Right kidney (tissue), 1 donor: ENCODE data around the gene HOXC10.

Source experiments
- DNase-seq: peaks from one replicate; pipeline ENCODE4 v3.0.0-alpha.2; 2016

HOXC10 gene

DNA sequence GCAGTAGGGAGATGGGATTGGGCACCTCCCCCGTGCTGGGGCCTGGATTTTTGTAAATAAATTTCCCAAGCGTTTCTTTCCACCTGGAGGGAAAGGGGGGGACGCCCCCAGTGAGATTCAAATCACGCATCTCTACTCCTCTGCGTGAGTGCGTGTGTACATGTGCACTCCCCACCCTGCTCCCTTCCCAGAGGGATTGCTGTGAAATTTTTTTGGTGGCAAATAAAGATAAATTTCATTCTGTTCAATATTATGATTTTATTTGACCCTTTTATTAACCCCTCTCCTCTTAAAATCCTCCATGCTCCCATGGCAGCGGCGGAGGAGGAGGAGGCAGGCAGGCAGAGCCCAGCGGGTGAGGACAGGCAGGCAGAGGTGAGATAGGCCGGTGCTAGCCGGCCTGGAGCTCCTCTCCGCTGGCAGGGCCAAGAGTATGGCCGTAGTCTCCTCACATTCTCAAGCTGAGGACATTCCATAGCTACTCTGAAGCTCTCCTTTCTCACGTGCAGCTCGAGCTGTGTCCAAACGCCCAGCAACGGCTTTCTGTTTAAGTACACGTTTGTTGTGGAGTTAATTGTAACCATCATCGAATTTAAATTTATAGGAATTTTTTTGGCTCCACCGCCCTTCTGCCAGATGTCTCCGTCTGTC lies 8.6 kb upstream of the HOXC10 start:
- DNase-seq, result no peak

DNA sequence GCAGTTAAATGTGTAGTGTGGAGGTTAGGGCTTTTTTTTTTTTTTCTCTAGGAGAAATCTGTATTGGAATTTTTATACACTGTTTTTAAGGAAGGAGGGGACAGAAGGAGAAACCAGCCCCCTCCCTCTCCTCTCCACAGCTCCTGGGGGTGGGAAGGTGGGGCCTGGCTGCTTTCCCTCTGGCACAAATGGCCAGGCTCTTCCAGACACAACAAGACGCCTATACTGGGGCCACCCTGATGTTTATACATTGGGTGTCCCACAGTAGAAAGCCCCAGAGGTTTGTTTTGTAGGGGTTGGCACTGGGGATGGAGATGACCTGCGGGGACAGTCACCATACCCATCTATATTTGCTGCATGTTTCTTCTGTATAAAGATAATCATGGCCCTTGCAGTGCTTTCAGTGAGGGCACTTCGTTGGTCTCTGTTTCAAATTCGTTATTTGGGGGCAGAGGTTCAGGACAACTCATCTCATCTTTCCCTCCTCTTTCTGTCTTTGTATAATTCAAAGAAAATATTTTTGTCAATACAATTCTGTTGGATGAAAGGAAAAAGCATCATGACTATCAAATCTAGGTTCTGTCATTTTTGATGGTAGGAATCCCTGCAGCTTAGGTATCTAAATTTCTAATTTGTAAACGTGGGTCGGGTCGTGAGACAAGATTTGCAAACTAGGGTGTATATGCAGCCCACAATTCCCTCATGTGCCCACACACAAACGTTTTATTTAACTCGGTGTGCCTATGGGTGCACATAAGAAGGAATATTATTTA lies 7.9 kb upstream of the HOXC10 start:
- DNase-seq, result no peak

DNA sequence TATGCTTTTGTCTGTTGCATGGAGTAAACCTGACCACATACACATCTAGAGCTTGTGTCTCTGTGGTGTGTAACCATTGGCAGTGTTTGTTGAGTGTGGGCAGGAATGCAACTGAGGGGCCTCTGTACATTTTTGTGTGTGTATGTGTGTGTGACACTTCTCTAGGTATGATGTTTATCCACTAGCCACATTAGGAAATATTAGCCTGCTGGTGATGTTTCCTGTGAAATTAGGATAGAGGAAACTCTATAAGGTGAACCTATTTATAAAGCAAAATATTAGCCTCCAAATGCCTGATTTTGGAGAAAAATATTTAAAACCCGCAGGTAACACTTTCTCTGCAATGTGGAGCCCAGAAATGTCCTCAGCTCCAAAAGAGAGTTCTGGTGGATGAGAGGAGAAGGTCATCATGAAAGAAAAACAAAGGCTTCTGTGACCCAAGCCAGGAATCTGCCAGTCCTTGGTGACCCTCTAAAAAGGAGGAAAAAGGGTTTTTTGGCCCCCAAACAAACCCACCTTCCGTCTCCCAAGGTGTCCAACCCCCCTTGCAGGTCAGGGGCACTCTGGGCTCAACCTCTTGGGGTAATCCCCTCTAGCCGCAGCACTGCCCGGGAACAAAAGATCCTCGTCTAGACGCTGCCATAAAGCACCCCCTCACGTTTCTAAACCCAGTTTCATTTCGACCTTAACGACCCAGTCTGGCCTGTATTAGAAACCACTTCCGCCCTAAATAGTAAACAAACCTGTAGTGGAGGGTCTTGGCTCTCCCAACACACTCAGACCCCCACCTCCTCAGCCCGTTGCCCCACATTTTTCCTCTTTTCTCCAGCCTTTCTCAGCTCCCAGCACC lies 7.1 kb upstream of the HOXC10 start:
- DNase-seq, result no peak

DNA sequence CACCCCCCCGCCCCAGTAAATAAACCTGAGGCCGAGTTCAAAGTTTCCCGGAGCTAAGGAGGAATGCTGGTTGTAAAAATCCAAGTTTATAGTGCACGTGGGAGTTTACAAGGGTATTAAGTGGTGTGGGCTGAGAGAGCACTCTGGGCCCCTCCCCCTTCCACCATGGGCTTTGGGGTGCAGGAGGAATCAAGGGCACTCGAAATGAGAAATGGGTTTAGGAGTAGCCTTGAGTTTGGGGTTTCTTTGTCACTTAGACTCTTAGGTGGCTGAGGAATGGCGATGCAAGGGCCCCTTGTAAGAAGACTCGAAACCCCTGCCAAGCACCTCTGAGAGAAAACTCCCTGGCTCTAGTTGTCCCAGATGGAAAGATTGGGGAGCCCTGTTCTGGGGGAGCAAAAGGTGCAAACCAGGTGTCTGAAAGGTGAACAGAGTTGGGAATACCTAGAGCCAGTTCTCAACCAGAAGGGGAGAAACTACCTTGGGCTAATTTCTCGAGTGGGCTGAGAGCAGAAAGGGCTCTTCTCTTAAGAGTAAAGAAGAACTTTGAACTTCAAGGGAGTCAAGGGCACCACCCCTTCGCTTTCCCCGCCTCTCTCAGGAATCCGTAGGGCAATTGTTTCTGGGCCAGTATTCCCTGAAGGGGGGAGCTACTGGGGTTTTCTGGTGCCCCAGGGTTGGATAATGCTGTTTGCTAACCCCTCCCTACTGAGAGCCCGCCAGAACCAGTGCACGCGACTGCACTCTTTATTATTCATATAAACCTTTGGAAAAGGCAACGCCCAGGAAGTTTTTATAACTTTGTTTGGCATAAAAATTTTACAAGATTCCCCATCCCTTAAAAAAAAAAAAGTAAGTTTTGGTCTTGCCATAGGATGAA lies 6.2 kb upstream of the HOXC10 start:
- no peak for DNase-seq

DNA sequence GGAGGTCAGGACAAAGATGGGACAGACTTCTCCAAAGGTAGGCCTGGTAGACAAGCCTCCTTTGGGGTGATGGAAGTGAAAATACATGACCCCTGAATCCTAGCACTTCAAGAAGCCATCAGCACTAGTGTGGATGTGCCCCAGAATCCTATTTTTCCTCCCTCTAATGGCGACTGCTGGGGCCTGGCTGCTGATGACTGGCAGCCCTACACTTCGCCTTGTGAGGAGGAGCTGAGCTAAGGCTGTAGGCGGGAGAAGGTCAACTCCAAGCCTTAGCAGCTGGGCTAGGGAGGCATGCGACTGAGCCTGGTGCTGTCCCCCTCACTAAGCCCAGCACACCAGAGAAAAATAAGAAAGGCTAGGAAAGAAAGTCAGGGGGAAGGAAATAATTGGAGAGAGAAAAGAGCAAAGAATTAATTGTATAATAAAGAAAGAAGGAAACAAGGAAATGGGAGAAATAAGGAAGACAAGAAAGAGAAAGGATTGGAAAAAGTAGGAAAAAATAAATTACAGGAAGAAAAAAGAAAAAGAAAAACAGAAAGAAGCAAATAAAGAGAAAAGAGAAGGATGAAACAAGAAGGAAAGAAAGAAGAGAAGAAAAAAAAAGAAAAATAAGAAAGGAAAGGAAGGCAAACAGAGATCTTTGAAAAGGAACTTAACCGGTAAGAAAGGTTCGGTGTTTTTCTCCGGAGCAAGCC lies 4.7 kb upstream of the HOXC10 start:
- DNase-seq, result no peak

DNA sequence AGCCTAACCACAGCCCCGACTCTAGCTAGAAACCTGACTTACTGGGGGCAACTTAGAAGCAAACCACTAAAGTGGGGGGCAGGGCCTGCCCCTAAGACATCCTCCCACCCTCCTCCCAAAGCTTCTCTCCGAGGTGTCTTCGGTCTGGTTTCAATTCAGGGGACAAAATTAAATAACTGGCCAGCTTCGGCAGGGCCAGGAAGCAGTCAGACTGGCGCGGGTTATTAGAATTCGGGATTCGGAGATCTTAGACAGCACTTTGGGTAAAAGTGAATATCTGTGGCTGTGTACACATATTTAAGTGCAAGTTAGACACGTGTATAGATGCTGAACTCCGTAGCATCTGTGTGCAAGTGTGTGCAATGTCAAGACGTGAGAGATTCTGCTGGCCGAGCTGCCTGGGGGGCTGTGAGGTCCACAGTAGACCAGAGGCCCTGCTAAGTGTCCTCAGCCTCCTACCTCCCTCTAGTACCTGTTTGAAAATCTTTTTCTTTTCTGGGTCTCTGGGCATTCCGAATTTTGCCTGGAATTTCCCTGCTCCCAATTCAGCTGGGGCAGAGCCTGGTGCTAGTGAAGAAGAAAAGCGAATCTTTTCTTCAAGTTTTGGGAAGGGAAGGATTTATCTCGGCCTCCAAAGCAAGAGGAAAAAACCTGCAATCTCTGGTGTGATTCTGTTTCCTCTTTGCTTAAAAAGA lies 4.0 kb upstream of the HOXC10 start:
- DNase-seq, result peak; percentile 83

DNA sequence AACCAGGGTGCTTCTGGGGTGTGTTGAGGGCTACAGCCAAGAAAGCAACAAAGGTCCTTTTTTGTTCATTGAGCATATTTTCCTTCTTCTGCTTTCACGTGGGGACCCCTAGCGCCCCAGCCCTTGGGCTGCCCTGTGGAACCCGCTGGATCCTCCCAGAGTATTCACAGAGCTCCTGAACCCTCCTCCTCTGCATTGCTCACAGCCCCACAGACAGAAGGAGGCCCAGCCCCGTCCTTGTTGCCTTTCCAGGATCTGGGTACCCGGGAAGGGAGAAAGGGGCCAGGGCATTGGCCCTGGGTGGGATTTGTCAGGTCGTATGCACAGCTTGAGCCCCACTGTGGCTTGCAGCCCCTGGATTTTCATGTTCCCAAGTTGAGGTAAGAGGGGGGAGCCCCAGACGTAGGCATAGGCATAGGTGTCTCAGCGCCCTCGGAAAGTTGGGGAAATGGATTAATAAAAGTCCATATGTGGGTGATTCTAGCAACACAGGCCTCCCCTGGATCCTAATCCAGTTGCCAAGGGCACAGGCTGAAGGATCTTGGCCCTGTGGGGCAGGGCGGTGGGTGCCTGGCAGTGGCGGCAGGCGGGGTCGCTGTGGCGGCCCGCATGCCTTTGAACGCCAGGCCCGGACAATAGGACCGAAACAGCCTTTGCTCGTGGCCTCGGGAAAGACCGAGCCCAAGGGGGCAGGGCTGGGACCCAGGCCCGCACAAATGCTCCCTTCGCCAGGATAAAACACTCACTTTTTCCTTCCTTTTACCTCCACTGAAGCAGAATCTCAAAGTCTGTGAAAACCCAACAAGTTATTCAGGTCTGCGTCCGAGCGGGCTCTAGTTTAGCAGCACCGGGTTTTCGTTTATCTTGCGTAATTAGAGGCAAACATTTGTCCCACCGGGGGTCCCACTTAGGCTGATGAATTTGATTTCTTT lies 3.0 kb upstream of the HOXC10 start:
- peak; percentile 89 for DNase-seq

DNA sequence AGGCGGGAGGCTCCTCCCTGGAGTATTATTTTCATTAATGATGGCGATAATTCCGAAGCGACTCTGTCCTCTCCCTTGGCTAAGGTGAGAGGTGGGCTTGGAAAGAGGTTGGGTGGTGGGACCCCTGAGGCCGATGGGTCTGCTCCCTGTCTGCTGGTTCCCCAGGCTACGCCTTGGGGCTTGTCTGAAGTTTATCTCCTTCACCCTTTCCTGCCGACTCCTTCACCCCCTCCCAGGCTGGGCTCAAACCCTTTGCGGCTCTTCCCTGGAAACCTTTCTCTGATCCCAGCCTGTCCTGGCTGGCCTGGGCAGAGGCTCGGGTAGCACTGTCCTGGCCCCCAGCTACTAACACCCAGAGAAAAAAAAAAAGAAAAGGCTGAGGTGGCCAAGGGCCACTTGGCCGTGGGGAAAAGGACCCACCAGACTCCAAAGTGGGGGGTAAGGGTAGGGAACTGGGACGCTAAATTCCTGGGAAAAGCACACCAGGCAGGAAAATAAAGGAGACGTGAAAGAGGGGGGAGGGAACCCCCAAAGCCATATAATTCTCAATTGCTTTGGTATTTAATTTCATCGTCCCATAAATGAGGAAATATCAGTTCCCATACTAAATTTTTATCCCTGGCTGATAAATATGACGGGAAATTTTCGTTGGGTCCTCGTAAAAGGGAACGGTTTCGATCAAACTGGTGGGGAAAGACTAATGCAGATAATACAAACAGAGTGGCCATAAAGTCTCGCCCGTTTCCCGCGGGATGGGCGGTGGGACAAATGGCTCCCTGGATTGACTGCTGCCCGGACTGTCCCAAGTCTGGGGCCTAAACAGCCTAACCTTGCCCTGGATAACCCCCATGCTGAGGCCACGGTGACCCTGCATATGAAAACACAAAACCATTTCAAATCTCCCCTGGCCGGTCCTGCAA lies 2.0 kb upstream of the HOXC10 start:
- peak; percentile 80 for DNase-seq

DNA sequence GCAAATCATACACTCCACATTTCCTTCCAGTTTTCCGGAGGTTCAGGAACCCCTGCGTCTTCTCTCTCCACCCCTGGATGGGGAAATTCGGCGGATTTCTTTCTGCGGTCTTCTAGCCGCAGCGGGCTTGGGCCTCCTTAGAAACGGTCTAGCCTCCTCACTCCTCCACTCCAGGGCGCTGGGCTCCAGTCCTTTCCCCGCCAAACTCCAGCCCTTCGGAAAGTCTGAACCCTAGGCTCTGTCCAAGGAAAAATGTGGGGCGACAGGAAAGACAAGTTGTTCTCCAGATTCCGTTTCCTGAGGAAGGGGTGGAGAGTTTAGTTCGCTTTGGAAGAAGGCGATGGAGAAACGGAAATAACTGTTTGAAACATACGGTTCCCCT lies 1.4 kb upstream of the HOXC10 start:
- DNase-seq, result peak; percentile 86

DNA sequence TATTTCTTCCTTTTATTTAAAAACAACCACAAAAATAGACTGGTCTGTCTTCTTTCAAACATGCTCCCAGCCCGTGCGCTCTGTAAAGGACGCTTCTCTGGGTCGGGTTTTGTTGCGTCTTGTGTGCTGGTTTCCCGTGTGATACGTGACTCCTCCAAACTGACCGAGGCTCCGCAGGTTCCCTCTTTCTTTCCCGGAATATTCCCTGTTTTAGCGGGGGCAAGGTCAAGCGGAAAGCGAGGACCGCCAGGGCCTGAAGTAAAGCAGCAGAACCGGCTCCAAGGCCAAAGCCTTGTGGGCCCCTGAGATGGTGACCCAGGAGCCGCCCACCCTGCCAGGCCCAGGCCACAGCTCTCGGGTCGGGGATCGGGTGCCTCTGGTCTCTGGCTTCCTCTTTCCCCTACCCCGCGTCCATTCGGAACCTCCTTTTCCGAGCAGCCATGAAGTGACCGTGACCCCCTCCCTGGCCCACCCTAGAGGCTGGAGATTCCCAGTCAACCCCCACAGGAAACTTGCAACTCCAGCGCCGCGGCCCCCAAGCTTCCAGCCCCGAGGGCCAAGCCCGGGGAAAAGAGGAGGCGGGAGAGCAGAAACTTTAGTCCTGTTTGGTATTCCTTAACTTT lies 885 bp upstream of the HOXC10 start:
- no peak for DNase-seq

DNA sequence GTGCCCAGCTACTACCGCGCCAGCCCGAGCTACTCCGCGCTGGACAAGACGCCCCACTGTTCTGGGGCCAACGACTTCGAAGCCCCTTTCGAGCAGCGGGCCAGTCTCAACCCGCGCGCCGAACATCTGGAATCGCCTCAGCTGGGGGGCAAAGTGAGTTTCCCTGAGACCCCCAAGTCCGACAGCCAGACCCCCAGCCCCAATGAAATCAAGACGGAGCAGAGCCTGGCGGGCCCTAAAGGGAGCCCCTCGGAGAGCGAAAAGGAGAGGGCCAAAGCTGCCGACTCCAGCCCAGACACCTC lies 697 bp downstream of the HOXC10 start:
- DNase-seq, result peak; percentile 85

DNA sequence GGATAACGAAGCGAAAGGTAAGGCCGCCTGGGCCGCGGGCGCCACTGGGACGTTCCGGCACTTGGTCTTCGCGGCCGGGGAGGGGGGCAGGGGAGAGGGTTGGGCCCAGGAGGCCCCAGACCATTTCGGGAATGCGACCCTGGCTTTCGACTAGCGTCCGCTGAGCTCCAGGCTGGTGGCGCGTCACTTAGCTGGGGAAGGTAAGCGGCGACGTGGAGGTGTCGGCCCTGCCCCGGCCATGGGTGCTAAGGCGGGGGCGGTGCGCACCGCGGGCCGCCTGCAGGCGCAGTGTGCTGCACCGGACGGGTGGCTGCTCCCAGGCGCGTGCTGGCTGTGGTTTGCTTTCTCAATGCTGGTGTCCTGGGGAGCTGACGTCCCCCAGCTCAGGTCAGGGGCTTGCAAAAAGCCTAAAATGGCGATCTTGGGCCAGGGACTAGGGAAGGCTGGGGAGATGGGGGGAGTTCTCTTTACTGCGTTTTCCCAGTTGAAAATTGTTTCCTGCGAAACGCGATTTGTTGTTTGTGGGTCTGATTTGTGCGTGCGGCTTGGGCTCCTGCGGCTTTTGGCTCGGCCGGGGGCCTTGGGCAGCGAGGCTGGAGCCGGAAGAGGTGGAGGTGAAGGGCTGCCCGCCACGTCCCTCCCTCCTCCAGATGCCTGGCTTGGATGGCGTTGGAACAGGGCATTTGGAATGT lies 1.2 kb downstream of the HOXC10 start:
- DNase-seq, result peak; percentile 88

DNA sequence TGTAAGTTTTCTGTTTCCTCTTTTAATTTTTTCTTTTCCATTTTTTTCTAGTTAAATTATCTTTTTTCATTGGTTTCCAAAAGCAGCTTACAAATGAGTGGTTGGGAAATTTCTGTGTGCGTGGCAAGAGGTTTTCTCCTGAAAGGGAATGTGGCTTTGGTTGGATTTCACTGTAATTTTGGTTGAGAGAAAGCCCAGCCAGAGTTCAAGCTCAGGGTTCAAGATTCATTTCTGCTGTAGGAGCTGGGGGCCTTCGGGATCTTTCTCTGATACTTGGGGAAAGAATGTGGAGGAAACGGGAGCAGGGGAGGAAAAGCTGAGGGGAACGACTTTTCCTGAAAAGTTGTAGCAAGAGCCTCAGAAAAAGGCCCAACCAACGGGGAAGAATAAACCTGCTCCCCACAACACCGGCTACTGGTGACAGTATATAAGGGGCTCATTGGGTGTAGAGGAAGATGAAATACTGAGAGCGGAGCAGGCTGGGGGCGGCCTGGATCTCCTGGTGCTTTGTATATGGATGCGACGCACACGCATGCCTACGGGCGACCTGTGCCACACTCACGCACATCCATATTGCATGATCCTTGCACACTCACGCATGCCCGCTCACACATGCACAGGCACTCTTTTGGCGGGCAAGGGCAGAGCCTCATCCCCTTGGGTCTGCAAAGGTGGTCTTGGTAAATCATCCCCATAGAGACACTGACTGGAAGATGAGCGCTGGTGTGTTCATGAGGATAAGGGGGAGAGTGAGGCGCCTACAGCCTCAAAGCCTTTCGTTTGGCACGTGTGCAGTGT lies 1.9 kb downstream of the HOXC10 start:
- no peak for DNase-seq

DNA sequence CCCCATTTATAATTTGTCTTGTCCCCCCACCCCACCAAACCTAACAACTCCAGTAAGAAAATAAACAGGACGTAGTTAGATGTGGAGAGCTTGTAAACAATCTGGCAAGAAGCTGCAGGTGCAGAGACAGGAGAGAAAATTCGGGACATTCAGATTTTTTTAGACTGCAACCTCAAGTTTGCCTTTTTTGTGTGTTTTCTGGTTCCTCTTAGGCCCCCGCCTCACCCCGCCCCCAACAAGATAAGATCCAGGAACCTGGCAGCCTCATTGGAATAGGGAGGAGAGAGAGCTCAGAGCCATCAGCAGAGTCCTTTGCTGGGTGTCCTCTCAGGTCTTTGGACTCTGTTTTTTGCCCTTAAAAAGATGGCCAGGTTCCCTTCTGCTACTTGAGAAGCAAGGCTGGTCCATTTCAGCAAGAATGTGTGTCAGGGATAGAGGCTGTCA lies 2.9 kb downstream of the HOXC10 start:
- no peak for DNase-seq

DNA sequence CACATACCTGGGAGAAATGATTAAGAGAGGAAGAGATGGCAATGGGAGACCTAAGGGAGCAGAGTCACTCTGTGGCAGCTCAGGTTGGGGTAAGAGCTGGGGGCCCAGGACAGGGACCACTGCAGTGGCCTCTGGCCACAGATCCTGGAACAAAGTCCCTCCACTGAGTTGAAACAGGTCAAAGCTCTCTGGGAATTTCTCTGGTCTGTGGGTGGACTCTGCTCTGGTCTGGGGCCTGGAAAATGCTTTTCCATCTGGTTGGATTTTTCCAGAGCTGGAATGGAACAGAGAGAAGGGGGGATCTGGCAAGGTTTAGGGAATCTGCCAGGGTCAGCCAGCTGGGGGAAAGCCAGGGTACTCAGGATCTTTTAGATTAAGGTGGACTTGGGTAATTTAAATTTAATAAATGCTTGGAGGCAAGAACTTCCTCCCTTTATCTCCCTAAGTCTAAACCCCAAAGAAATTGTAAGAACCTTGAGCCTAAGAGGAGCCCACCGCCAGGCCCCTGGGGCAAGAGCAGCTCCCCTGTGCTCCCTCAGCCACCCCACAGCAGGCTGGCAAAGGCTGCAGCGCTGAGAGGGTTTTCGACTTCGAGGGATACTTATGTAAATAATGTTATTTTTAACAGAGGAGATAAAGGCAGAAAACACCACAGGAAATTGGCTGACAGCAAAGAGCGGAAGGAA lies 3.7 kb downstream of the HOXC10 start:
- DNase-seq, result no peak
